ENCODE measurements around the gene KRTAP13-4.

KRTAP13-4 gene

DNA sequence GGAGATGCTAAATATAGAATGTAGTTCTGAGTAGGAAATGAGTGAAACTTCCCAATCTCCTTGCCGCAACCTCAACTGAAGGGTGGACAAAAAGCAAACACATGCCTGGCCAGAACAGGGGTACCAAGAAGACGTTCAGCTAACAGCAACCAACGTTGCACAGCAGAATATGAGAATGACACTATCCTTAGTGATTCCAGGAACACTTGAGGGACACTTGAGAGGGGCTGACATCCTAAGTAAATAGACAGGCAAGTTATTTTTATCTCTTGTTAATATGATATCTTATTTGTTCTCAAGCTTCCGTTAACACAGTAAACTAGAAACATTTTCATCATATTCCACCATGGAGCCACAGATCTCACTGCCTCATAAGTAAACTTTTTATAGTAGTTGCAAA is 49.2 kb downstream of the KRTAP13-4 start:
- TF ChIP-seq POLR2A (IDR thresholded peaks at IDR 0.05; ENCODE audit: low read depth, low read length) (no peak), SPI1 (IDR thresholded peaks at IDR 0.05; ENCODE audit: low read depth, low read length) (no peak)
- DNase-seq (ENCODE audit: insufficient read length, low spot score) (no peak), FAIRE-seq (no peak)

- FAIRE-seq (no peak), DNase-seq (ENCODE audit: insufficient read length, low spot score) (no peak)
- TF ChIP-seq POLR2AphosphoS5 (IDR thresholded peaks at IDR 0.05; ENCODE audit: low read depth, low read length) (no peak), POU2F2 (IDR thresholded peaks at IDR 0.05; ENCODE audit: low read depth, low read length) (no peak), PAX5 (IDR thresholded peaks at IDR 0.05; ENCODE audit: insufficient read depth, low read length, severe bottlenecking) (no peak), TAF1 (IDR thresholded peaks at IDR 0.05; ENCODE audit: low read depth, low read length) (no peak), POLR2A (IDR thresholded peaks at IDR 0.05; ENCODE audit: low read depth, low read length) (no peak), SPI1 (IDR thresholded peaks at IDR 0.05; ENCODE audit: low read depth, low read length) (no peak)
Measured at GRCh38 chr21:30480145-30480544, 50.1 kb downstream of the KRTAP13-4 start, which contains the start of gene KRTAP19-1. Gene KRTAP19-1 (minus strand): TSS chr21:30480367. CDS start chr21:30480317, 50 bp downstream.

All from GM12891 (cell line).